ENCODE measurements around the gene HSF4. TPM values are rescaled to one million over a fixed set of nuclear protein-coding genes. Genes with fewer than 3 reads are reported as not detected.
"Not testable (repeated sequence)": the region's sequence is repeated elsewhere in the genome, so short reads cannot be mapped to it uniquely, and the experiment has no call there.

The HSF4 gene, protein sequence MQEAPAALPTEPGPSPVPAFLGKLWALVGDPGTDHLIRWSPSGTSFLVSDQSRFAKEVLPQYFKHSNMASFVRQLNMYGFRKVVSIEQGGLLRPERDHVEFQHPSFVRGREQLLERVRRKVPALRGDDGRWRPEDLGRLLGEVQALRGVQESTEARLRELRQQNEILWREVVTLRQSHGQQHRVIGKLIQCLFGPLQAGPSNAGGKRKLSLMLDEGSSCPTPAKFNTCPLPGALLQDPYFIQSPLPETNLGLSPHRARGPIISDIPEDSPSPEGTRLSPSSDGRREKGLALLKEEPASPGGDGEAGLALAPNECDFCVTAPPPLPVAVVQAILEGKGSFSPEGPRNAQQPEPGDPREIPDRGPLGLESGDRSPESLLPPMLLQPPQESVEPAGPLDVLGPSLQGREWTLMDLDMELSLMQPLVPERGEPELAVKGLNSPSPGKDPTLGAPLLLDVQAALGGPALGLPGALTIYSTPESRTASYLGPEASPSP
- polyA plus RNA-seq (ENCODE audit: insufficient read length in 4 of 4) = 1 to 10 TPM; 1.2 to 3.2 (median 1.6) TPM

DNA sequence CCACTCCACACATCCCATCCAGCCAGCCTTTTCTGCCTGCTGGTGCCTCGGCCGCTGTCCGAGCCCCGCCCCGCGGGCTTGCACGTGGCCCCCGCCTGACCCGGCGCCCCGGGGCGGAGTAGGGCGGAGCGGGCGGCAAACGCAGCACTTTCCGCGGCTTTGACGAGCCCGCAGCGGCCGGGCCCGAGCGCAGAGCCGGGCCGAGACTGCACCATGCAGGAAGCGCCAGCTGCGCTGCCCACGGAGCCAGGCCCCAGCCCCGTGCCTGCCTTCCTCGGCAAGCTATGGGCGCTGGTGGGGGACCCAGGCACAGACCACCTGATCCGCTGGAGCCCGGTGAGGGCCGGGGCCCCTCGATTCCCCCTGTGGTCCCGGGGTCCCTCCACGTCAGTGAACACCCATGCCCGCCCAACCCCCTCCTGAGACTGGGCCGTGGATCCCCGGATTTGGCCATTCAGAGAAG is at the start of gene HSF4:
Gene HSF4, plus strand, starts transcription at position 147 of the 463 bp plus-strand sequence. Its CDS starts 67 bp downstream, at position 214.
- no peak for DNase-seq (ENCODE audit: low read depth in 4 of 4, low spot score in 2 of 4)

DNA sequence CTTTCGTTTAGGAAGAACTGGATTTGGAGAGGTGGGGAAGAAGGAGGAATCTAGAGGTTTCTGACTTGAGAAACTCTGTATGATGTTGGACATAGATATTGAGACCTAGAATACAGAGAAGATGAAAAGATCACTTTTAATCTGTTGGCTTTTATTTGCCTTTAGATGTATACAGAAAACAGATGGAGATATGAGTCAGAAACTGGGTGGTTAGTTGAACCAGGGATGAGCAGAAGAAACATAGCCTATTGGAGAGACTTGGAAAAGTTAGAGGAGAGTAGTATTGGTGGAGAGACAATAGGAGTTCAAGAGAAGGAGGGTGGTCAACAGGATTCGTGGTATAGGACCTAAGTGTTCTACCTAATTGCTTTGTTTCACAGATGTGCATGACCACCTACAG is 49.8 kb upstream of the HSF4 start:
- no peak for DNase-seq (ENCODE audit: low read depth in 4 of 4, low spot score in 2 of 4)

DNA sequence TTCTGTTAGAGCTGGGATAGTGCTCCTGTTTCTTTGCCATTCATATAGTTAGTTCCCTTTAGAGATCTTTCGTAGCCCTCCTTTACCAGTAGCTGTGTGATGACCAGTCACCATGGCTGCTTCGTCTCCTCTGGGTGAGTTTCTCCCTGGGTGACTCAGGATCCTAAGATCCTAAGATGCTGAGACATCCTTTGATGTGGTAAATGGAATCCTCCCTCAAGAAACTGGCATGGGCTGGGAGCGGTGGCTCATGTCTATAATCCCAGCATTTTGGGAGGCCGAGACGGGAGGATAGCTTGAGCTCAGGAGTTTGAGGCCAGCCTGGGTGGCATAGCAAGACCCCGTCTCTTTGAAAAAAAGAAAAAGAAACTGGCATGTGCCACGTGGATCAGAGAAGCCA is 48.9 kb upstream of the HSF4 start:
- DNase-seq (ENCODE audit: low read depth in 4 of 4, low spot score in 2 of 4) = no peak

DNA sequence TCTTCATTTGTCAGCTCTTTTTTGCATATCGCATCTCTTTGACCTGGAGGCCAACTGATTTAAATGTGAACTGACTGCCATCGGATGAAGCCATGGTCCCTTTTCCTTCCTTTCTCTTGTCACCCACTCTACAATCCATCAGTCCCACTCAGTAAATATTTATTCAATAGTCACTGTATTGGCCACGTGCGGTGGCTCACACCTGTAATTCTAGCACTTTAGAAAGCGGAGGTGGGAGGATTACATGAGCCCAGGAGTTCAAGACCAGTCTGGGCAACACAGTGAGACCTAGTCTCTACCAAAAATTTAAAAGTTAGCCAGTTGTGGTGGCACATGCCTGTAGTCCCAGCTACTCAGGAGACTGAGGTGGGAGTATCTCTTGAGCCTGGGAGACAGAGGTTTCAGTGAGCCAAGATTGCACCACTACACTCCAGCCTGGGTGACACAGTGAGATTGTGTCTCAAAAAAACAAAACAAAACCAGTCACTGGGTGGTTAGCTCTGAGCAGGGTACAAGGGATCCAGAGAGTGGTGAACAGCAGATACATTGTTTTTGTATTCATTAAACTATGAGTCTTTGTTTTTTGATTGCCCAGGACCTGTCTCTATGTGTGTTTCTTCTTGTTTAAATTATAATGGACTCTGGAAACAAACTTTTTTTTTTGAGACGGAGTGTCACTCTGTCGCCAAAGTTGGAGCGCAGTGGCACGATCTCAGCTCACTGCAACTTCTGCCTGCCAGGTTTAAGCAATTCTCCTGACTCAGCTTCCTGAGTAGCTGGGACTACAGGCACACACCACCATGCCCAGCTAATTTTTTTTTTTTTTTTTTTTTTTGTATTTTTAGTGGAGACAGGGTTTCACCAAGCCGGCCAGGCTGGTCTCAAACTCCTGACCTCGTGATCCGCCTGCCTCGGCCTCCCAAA is 47.9 kb upstream of the HSF4 start:
- DNase-seq (ENCODE audit: low read depth in 4 of 4, low spot score in 2 of 4) = no peak

DNA sequence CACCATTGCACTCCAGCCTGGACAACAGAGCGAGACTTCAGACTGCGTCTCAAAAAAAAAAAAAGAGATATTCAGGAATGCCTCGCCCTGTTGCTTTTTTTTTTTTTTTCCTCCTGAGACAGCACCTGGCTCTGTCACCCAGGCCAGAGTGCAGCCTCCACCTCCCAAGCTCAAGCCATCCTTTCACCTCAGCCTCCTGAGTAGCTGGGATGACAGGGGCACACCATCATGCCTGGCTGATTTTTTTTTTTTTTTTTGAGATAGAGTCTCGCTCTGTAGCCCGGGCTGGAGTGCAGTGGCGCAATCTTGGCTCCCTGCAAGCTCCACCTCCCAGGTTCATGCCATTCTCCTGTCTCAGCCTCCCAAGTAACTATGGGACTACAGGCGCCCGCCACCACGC is 46.8 kb upstream of the HSF4 start:
- DNase-seq (ENCODE audit: low read depth in 4 of 4, low spot score in 2 of 4) = no peak

DNA sequence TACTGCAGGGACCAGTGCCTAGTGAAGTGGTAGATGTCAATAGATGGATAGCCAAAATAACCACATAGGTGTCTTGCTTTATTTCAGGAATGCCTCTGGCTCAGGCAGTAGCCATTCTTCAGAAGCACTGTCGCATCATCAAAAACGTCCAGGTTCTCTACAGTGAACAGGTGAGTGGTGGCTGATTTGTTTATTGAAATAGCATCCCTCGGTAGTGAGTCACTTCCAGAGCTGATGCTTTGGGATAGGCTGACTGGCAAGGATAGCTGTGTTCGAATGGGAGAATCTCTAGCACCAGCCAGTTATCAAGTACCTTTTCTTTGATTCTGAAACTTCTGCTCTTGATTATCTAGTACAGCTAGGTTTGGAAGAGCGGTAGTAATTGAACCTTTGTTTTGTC is 44.5 kb upstream of the HSF4 start:
- DNase-seq (ENCODE audit: low read depth in 4 of 4, low spot score in 2 of 4) = no peak

DNA sequence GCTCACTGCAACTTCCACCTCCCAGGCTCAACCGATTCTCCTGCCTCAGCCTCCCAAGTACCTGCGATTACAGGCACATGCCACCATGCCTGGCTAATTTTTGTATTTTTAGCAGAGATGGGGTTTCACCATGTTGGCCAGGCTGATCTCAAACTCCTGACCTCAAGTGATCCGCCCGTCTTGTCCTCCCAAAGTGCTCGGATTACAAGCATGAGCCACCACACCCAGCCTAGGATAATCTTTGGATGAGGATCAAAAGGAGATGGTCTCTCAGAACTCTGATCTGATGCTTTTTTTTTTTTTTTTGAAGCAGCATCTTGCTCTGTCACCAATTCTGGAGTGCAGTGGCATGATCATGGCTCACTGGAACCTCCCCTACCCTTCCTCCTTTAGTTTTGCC is 41.7 kb upstream of the HSF4 start:
- not testable (repeated sequence) for DNase-seq (ENCODE audit: low read depth in 4 of 4, low spot score in 2 of 4)

DNA sequence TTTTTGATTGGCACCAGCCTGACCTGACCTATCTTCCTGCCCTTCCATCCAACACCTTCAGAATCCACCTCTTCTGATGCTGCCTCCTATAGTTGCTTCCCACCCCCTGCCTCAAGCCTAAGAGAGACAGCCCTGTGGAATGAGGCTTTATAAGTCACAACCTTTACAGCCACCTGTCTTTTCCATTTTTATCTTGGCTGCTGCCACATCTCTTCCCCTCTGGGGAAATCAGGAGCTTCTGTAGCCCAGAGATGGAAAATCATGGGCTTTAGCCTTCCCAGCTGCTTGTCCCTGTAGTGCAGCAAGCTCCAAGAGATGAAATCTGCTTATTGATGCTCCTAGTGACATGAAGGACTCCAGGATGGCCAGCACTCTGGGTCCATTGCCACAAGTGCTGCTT is 36.1 kb upstream of the HSF4 start:
- DNase-seq (ENCODE audit: low read depth in 4 of 4, low spot score in 2 of 4) = no peak

DNA sequence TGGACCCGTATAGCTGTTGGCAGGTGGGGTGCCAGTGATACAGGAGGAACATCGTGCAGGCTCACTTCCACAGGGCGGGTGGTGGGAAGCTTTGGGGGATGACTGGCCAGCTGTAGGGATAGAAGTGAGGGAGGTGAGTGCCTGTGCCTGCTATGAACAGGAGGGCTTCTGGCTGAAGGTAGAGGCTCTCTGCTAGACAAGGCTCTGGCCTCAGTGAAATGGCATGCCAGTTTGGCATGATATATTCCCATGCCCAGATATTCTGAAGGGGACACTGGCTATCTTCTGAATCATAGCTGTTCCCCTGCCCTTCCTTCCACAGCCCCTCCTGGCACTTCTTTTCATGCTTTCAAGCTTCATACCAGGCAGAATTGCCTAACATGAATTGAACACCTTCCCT is 35.7 kb upstream of the HSF4 start:
- DNase-seq (ENCODE audit: low read depth in 4 of 4, low spot score in 2 of 4) = no peak

DNA sequence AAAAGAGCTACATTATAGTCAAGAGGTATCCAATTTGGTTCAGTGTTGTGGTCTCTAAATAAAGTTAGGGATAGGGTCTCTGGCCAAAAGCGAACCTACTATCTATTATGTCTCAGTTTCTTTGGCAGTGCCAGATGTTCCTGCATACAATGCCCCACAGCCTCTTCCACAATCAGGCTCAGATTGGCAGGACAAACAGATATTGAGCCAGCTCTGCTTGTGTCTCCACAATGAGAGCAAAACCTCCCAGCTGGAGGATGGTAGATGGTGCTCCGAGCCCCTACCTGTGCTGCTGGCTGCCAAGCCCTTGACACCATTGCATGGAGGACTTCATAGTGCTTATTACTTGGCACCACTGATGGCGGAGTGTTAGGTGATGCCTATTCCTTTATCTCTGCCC is 35.1 kb upstream of the HSF4 start:
- no peak for DNase-seq (ENCODE audit: low read depth in 4 of 4, low spot score in 2 of 4)

DNA sequence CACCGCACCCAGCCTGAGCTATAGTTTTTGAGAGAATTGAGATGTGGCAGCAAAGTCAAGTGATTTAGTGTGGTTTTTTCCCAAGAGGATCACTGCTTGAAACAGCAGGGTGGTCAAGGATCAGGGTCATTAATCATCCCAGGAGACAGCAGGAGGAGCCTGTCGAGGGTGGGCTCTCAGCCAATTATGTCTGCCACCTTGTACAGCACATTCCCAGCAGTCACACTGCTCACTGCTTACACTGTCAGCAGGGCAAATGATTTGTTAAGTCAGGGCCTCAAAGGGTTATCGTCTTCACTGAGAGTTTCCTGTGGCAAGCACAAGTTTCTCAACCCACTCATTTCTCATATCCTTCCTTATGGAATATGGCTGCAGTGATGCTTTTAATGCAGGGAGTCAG is 26.9 kb upstream of the HSF4 start:
- DNase-seq (ENCODE audit: low read depth in 4 of 4, low spot score in 2 of 4) = peak in 1 of 4 donors; percentile 26

DNA sequence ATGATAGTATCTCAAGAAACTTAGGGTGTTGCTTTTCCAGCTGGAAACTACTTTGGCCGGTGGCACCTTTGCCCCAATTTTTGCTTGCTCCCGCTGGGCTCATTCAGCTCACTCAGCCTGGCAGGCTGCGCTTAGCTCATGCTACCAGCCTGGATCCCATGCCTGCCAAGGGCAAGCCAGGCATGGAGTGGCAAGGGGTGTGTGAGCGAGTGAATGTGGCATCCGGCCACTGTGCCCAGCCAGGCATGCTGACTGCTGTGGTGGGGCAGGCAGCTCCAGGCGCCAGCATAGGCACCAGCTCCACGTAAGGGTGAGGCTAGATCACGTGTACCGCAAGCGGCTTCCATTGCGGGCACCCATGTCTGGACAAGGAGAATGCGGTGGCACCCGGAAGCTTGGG is 23.2 kb upstream of the HSF4 start:
- no peak for DNase-seq (ENCODE audit: low read depth in 4 of 4, low spot score in 2 of 4)

DNA sequence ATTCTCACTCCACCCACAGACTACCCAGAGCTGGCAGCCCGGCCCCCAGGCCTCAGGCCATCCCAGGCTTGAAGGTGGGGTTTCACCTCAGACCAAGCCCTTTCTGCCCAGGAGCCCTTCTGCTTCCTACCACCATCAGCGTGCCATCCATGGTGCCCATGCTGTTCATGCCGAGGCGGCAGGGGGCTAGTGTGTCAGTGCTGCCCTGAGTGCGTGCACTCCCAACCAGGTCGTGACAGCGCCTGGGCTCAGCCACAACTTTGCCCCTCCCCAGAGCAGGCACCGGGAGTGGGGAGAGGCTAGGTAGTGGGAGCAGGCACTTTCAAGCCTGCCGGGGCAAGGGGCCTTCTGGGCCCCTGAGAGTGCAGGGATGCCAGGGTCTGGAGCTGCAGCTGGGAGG is 22.2 kb upstream of the HSF4 start:
- no peak for DNase-seq (ENCODE audit: low read depth in 4 of 4, low spot score in 2 of 4)

DNA sequence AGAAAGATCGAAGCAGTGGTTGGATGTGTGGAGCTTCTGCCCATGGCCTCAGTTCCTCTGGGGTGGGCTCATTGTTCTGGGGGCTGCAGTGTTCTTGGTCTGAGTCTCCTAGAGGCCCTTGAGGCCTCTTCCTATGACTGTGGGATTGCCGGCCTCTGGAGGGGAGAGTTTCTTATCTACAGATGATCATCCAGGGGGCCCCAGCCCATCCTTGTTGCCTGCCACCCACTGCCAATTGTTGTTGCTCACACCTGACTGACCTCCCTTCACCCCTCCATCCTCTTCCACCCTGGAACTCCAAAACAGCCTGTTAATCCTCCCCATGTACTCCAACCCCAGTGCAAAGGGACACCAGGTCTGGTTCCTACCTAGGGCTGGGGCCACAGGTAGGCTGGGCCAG is 19.6 kb upstream of the HSF4 start:
- no peak for DNase-seq (ENCODE audit: low read depth in 4 of 4, low spot score in 2 of 4)

DNA sequence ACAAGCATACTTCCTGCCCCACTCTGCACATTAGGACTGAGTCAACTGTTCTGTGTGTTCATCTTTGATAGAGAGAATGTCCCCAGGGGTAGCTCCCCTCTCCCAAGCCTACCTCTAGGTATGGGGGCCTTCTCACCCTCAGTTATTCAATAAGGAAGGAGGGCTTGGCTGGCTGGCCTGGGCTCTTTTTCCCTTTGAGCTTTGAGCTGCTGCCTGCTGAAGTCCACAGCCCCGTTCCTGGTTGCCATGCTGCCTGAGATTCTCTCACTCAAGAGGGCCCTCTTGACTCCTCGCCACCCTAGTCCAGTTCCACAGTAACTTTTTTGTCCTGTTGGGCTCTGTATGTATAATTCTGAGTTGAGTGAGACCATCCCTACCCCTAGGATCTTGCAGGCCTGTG is 18.8 kb upstream of the HSF4 start:
- no peak for DNase-seq (ENCODE audit: low read depth in 4 of 4, low spot score in 2 of 4)

DNA sequence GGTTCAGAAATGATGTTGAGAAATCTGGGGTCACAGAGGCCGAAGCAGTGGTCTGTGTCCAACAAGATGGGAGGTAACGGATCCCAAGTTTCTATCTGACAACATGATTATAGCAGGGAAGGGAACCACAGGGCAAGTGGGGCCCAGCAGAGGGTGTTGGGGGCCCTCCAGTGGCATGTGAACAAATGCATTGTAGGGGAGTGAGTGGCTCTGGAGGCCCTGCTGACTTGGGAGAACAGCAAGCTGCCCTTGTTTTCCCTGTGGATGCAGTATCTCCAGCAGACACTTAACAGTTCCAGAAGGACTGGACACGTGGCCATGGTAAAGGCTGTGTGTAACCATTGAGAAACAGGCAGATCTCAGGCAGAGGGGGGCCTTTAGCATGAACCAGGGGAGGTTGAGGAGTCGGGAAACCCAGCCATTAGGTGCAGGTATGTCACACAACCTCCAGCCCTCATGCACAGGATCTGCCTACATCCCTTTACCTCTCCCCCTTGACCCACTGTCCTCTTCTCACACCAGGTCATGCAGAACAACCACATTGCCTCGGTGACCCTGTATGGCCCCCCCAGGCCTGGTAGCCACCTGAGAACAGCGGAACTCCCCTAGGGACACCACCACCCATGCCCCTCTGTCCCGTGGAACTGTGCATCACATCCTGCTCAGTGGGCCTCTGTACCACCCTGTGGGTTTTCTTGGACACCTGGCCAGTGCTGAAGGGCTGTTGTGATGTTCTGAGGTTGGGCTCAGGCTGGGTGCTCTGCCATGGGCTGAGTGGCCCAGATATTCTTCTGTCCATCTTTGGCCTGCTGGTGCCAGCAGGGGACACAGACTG is 17.8 kb upstream of the HSF4 start:
- no peak for DNase-seq (ENCODE audit: low read depth in 4 of 4, low spot score in 2 of 4)

DNA sequence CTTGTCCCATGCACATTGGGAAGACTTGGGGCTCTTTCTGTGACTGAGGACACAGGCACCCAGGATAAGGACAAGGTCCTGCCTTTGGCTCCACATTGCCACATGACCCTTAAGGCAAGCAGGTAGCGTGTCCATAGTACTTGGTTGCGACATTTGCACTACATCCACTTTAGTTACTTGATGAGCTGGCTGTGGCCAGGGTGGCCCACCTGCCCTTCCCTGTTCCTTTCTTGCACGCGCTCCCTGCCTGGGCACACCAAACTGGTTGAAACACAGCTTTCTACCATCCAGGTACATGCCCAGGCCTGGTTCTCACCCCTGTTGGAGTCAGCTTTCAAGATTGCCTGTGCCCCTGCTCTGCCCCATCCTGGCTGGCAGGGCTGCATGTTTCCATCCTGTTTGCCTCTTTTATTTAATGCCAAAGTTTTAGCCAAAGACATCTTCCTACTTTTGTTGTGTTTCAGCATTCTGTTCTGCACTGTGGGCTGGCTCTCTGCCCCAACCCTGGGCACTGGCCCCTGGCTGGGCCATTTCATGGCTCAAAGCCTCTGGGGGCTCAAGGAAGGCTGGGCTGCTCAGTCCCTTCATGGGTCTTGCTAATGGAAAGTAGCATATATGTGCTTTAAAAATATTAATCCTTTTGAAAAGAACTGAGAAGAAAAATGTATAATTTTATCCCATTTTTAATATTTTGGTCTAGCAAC is 17.0 kb upstream of the HSF4 start:
- no peak for DNase-seq (ENCODE audit: low read depth in 4 of 4, low spot score in 2 of 4)

DNA sequence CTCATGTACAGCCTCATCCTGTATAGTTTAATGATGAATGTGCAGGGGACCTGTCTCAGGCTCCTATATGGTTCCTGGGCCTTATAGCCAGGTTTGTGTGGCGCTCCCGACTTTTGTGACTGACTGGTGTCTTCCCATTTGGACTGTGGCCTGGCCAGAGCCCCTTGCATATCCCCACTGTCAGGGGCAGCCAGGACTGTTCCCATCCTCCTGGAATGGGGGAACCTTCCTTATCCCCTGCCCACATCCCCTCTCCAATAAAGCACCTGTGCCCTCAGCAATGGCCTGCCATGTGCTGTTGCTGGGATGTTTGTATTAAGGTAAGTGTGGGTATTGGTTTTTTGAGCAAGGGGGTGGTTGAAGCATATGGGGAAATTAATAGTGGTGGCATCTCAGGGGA is 16.3 kb upstream of the HSF4 start:
- DNase-seq (ENCODE audit: low read depth in 4 of 4, low spot score in 2 of 4) = no peak

DNA sequence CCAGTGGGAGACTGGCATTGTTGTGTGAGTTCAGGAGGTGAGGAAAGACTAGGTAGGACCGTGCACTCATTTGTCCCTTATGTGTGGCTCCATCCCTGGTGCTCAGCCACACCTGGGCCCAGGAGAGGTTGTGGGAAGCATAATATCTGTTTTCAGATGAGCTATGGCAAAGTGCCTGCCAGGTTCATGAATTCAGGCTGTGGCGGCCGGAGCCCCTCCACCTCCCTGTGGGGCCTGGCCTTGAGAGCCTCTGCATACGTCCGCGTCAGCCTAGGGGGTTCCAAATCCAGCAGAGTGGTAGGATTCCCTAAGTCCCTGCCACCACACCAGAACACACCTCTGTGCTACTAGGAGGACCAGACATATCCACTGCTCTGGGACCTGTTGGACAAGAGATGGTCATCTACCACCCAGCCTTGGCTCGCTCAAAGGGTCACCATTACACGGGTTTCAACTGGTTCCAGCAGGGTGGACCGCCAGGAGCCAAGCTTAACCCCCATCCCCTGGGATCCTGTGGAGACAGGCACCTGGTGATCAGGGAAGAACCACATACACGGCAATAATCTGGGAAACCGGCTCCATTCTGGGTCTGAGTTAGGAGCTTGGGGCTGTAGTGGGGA is 15.8 kb upstream of the HSF4 start:
- DNase-seq (ENCODE audit: low read depth in 4 of 4, low spot score in 2 of 4) = no peak
